C1 segment of cervical spinal cord (tissue), 14 donors: ENCODE results near the gene PAMR1.
"Not testable (repeated sequence)": the region's sequence is repeated elsewhere in the genome, so short reads cannot be mapped to it uniquely, and the experiment has no call there.

Source experiments
- DNase-seq, 14 donors: peaks; one replicate each; lab custom pipeline; 2025; lab: John Stamatoyannopoulos, UW

PAMR1 gene

GRCh38 chr11:35543481-35543880 lies 18.1 kb upstream of the PAMR1 start:
- no peak for DNase-seq

- peak in 1 of 14 donors; percentile 14 for DNase-seq
These were observed 16.4 kb upstream of the PAMR1 start for GRCh38 chr11:35541621-35542375.

- DNase-seq: no peak
These were observed 15.1 kb upstream of the PAMR1 start for GRCh38 chr11:35540526-35540925.

GRCh38 chr11:35539781-35540281 lies 14.4 kb upstream of the PAMR1 start:
- DNase-seq: no peak

GRCh38 chr11:35539256-35539655 lies 13.8 kb upstream of the PAMR1 start:
- no peak for DNase-seq

- DNase-seq: no peak
These were observed 11.1 kb upstream of the PAMR1 start for GRCh38 chr11:35536470-35536869.

- DNase-seq: no peak
These were observed 5.8 kb upstream of the PAMR1 start for GRCh38 chr11:35531246-35531645.

GRCh38 chr11:35529971-35530495 lies 4.6 kb upstream of the PAMR1 start:
- peak in 1 of 14 donors; percentile 11 for DNase-seq

- DNase-seq: no peak
These were observed 965 bp upstream of the PAMR1 start for GRCh38 chr11:35526370-35526792.

- no peak for DNase-seq
These were observed 636 bp downstream of the PAMR1 start for GRCh38 chr11:35524780-35525179.

- DNase-seq: no peak
These were observed 1.6 kb downstream of the PAMR1 start for GRCh38 chr11:35523861-35524260.

- DNase-seq: no peak
These were observed 2.1 kb downstream of the PAMR1 start for GRCh38 chr11:35523331-35523768.

- DNase-seq: not testable (repeated sequence)
These were observed 3.3 kb downstream of the PAMR1 start for GRCh38 chr11:35522091-35522490.

- no peak for DNase-seq
These were observed 5.0 kb downstream of the PAMR1 start for GRCh38 chr11:35520376-35520775.

GRCh38 chr11:35518766-35519165 lies 6.7 kb downstream of the PAMR1 start:
- DNase-seq: no peak

GRCh38 chr11:35517481-35517880 lies 7.9 kb downstream of the PAMR1 start:
- DNase-seq: no peak

- DNase-seq: peak in 1 of 14 donors; percentile 36
These were observed 9.0 kb downstream of the PAMR1 start for GRCh38 chr11:35516403-35516802.

GRCh38 chr11:35515224-35515623 lies 10.2 kb downstream of the PAMR1 start:
- DNase-seq: no peak

GRCh38 chr11:35514481-35514880 lies 10.9 kb downstream of the PAMR1 start:
- no peak for DNase-seq

GRCh38 chr11:35511666-35512065 lies 13.8 kb downstream of the PAMR1 start:
- DNase-seq: peak in 1 of 14 donors; percentile 42

GRCh38 chr11:35507688-35508087 lies 17.7 kb downstream of the PAMR1 start:
- no peak for DNase-seq

GRCh38 chr11:35501776-35502175 lies 23.6 kb downstream of the PAMR1 start:
- no peak for DNase-seq

GRCh38 chr11:35500744-35501143 lies 24.7 kb downstream of the PAMR1 start:
- no peak for DNase-seq
